DMS 273 treated with DMSO at 0.1 percent for 48 hours (cell line): Measurements from ENCODE around the gene TAX1BP1.
"Not testable (repeated sequence)": the region's sequence is repeated elsewhere in the genome, so short reads cannot be mapped to it uniquely, and the experiment has no call there.

Source experiments
- DNase-seq: peaks from one replicate; lab custom pipeline; 2025; lab: John Stamatoyannopoulos, UW

The TAX1BP1 gene

GRCh38 chr7:27843584-27844305, 103.8 kb downstream of the TAX1BP1 start:
- no peak for DNase-seq

- no peak for DNase-seq
Observed at GRCh38 chr7:27846388-27846787, 106.4 kb downstream of the TAX1BP1 start.

GRCh38 chr7:27850531-27850930, 110.6 kb downstream of the TAX1BP1 start:
- DNase-seq = no peak

GRCh38 chr7:27856703-27857485, 116.9 kb downstream of the TAX1BP1 start:
- not testable (repeated sequence) for DNase-seq

GRCh38 chr7:27860800-27861199, 120.8 kb downstream of the TAX1BP1 start:
- no peak for DNase-seq

- DNase-seq = no peak
Observed at GRCh38 chr7:27861747-27862146, 121.8 kb downstream of the TAX1BP1 start.

GRCh38 chr7:27863880-27864279, 123.9 kb downstream of the TAX1BP1 start:
- no peak for DNase-seq

- no peak for DNase-seq
Observed at GRCh38 chr7:27866256-27866655, 126.3 kb downstream of the TAX1BP1 start.

GRCh38 chr7:27866828-27867672, 127.1 kb downstream of the TAX1BP1 start:
- no peak for DNase-seq

GRCh38 chr7:27868131-27868550, 128.2 kb downstream of the TAX1BP1 start:
- no peak for DNase-seq

GRCh38 chr7:27869056-27869455, 129.1 kb downstream of the TAX1BP1 start:
- no peak for DNase-seq

GRCh38 chr7:27870595-27870994, 130.6 kb downstream of the TAX1BP1 start:
- no peak for DNase-seq

GRCh38 chr7:27871086-27871485, 131.1 kb downstream of the TAX1BP1 start:
- DNase-seq = no peak

GRCh38 chr7:27871866-27872265, 131.9 kb downstream of the TAX1BP1 start:
- DNase-seq = no peak

GRCh38 chr7:27872356-27873275, 132.7 kb downstream of the TAX1BP1 start:
- DNase-seq = peak; percentile 26

GRCh38 chr7:27873981-27874957, 134.3 kb downstream of the TAX1BP1 start:
- DNase-seq = peak; percentile 28

GRCh38 chr7:27875061-27875460, 135.1 kb downstream of the TAX1BP1 start:
- no peak for DNase-seq

- no peak for DNase-seq
Observed at GRCh38 chr7:27875832-27876231, 135.9 kb downstream of the TAX1BP1 start.

GRCh38 chr7:27876756-27877155, 136.8 kb downstream of the TAX1BP1 start:
- no peak for DNase-seq
